WTC11 (cell line): ENCODE results near the gene XIRP2. TPM values are rescaled to one million over a fixed set of nuclear protein-coding genes. Genes with fewer than 3 reads are reported as not detected.
A peak's percentile ranks its signal among the peaks of the same experiment; 100 is the strongest.

Experiments used
- ATAC-seq: fragments of 200-7000 bp; cut with Tn5 transposase; 2 replicates; pipeline ENCODE4 v1.10.0; 2021; ENCODE audit warnings: mild to moderate bottlenecking, moderate library complexity
- CTCF ChIA-PET: fragments of 300-600 bp; sonication (Branson Sonifier 250); formaldehyde crosslinking; loops from one replicate; lab custom pipeline; 2021; ENCODE audit warnings: antibody characterized with exemption; lab: Charles Lee
- POLR2A ChIA-PET: fragments of 350-600 bp; sonication (Branson Sonifier 250); formaldehyde crosslinking; loops from one replicate; lab custom pipeline; 2021; ENCODE audit warnings: antibody characterized with exemption; lab: Charles Lee
- DNase-seq: peaks from one replicate; pipeline ENCODE4 v3.0.0; 2021; ENCODE audit warnings: low spot score
- H3K27ac Mint-ChIP-seq: 2 replicates; pipeline ENCODE4 v1.8.0; 2021; ENCODE audit warnings: mixed read lengths
- H3K27me3 Mint-ChIP-seq: 2 replicates; pipeline ENCODE4 v1.8.0; 2021; ENCODE audit warnings: low read depth, mild to moderate bottlenecking, moderate library complexity, mixed read lengths
- H3K36me3 Mint-ChIP-seq: 2 replicates; pipeline ENCODE4 v1.8.0; 2021; ENCODE audit warnings: mixed read lengths
- H3K4me1 Mint-ChIP-seq: 2 replicates; pipeline ENCODE4 v1.8.0; 2022; ENCODE audit warnings: mixed read lengths
- H3K4me3 Mint-ChIP-seq: 2 replicates; pipeline ENCODE4 v1.8.0; 2021; ENCODE audit warnings: mild to moderate bottlenecking, moderate library complexity, mixed read lengths
- H3K9me3 Mint-ChIP-seq: 2 replicates; pipeline ENCODE4 v1.8.0; 2021; ENCODE audit warnings: mixed read lengths
- CREB1 ChIP-seq: sonication (generic); formaldehyde crosslinking; IDR thresholded peaks from 2 replicates; pipeline ENCODE4 v1.8.0; 2023; ENCODE audit warnings: mild to moderate bottlenecking, missing genetic modification reagents
- ESRRA ChIP-seq: sonication (generic); formaldehyde crosslinking; IDR thresholded peaks from 2 replicates; pipeline ENCODE4 v1.8.1; 2022; ENCODE audit warnings: mild to moderate bottlenecking, missing genetic modification reagents, borderline replicate concordance
- FOXK1 ChIP-seq: sonication (generic); formaldehyde crosslinking; IDR thresholded peaks from 2 replicates; pipeline ENCODE4 v1.8.0; 2022; ENCODE audit warnings: mild to moderate bottlenecking, moderate library complexity, missing genetic modification reagents
- FOXP1 ChIP-seq: sonication (generic); formaldehyde crosslinking; IDR thresholded peaks from 2 replicates; pipeline ENCODE4 v1.8.0; 2022; ENCODE audit warnings: missing genetic modification reagents, mild to moderate bottlenecking, moderate library complexity, borderline replicate concordance
- GABPB1 ChIP-seq: sonication (generic); formaldehyde crosslinking; IDR thresholded peaks from 2 replicates; pipeline ENCODE4 v1.8.1; 2023; ENCODE audit warnings: mild to moderate bottlenecking, missing genetic modification reagents
- GRHL2 ChIP-seq: fragments of 250-450 bp; sonication (Bioruptor Pico); IDR thresholded peaks from 2 replicates; pipeline ENCODE4 v1.8.0; 2022; ENCODE audit warnings: mild to moderate bottlenecking, moderate library complexity; ENCODE audit not compliant: insufficient replicate concordance, severe bottlenecking
- IRF2 ChIP-seq: sonication (generic); formaldehyde crosslinking; IDR thresholded peaks from 2 replicates; pipeline ENCODE4 v1.8.0; 2022; ENCODE audit warnings: low read depth, missing genetic modification reagents, borderline replicate concordance
- JAZF1 ChIP-seq: fragments of 250-450 bp; sonication (Bioruptor Pico); IDR thresholded peaks from 2 replicates; pipeline ENCODE4 v1.9.0; 2021; ENCODE audit warnings: moderate library complexity, mild to moderate bottlenecking, inconsistent platforms
- JUN ChIP-seq: sonication (generic); formaldehyde crosslinking; IDR thresholded peaks from 2 replicates; pipeline ENCODE4 v1.8.0; 2023; ENCODE audit warnings: mild to moderate bottlenecking, missing genetic modification reagents
- KAT7 ChIP-seq: sonication (generic); formaldehyde crosslinking; IDR thresholded peaks from 2 replicates; pipeline ENCODE4 v1.8.1; 2023; ENCODE audit warnings: missing genetic modification reagents, mild to moderate bottlenecking, borderline replicate concordance
- MAX ChIP-seq: sonication (generic); formaldehyde crosslinking; IDR thresholded peaks from 2 replicates; pipeline ENCODE4 v1.8.0; 2022; ENCODE audit warnings: mild to moderate bottlenecking, missing genetic modification reagents
- MYBL2 ChIP-seq: sonication (generic); formaldehyde crosslinking; IDR thresholded peaks from 2 replicates; pipeline ENCODE4 v1.8.1; 2023; ENCODE audit warnings: mild to moderate bottlenecking, moderate library complexity, missing genetic modification reagents
- NFE2L1 ChIP-seq: sonication (generic); formaldehyde crosslinking; IDR thresholded peaks from 2 replicates; pipeline ENCODE4 v1.8.1; 2023; ENCODE audit warnings: missing genetic modification reagents
- NR2C2 ChIP-seq: sonication (generic); formaldehyde crosslinking; IDR thresholded peaks from 2 replicates; pipeline ENCODE4 v1.8.0; 2022; ENCODE audit warnings: mild to moderate bottlenecking, missing genetic modification reagents
- SMAD3 ChIP-seq: sonication (generic); formaldehyde crosslinking; IDR thresholded peaks from 2 replicates; pipeline ENCODE4 v1.8.0; 2022; ENCODE audit warnings: missing genetic modification reagents, mild to moderate bottlenecking, borderline replicate concordance
- SMAD4 ChIP-seq: sonication (generic); formaldehyde crosslinking; IDR thresholded peaks from 2 replicates; pipeline ENCODE4 v1.8.0; 2022; ENCODE audit warnings: mild to moderate bottlenecking, missing genetic modification reagents
- TCF7 ChIP-seq: sonication (generic); formaldehyde crosslinking; IDR thresholded peaks from 2 replicates; pipeline ENCODE4 v1.8.0; 2022; ENCODE audit warnings: mild to moderate bottlenecking, low read depth, missing genetic modification reagents, moderate library complexity
- TEAD4 ChIP-seq: sonication (generic); formaldehyde crosslinking; IDR thresholded peaks from 2 replicates; pipeline ENCODE4 v1.8.0; 2022; ENCODE audit warnings: mild to moderate bottlenecking, missing genetic modification reagents
- ZNF138 ChIP-seq: sonication (generic); formaldehyde crosslinking; conservative IDR thresholded peaks from 2 replicates; pipeline ENCODE4 v1.8.1; 2022; ENCODE audit warnings: mild to moderate bottlenecking, moderate library complexity, missing genetic modification reagents
- ZNF219 ChIP-seq: sonication (generic); formaldehyde crosslinking; IDR thresholded peaks from 2 replicates; pipeline ENCODE4 v1.8.0; 2023; ENCODE audit warnings: missing genetic modification reagents, mild to moderate bottlenecking, borderline replicate concordance
- ZNF232 ChIP-seq: sonication (generic); formaldehyde crosslinking; IDR thresholded peaks from 2 replicates; pipeline ENCODE4 v1.8.0; 2022; ENCODE audit warnings: mild to moderate bottlenecking, missing genetic modification reagents
- ZNF416 ChIP-seq: fragments of 250-450 bp; sonication (Bioruptor Pico); IDR thresholded peaks from 2 replicates; pipeline ENCODE4 v1.9.0; 2021; ENCODE audit warnings: mild to moderate bottlenecking, inconsistent platforms
- ZNF423 ChIP-seq: fragments of 250-450 bp; sonication (Bioruptor Pico); IDR thresholded peaks from 2 replicates; pipeline ENCODE4 v2.1.2; 2022; ENCODE audit warnings: mild to moderate bottlenecking, moderate library complexity
- total RNA-seq: library from RNA; stranded (reverse); gene quantifications from 3 replicates; pipeline ENCODE4 v1.2.3, GENCODE V29; 2021
- TF ChIP-seq, protein P1 (sequence below): sonication (generic); formaldehyde crosslinking; IDR thresholded peaks from 2 replicates; pipeline ENCODE4 v1.8.0; 2022; ENCODE audit warnings: missing genetic modification reagents
- TF ChIP-seq, protein P2 (sequence below): fragments of 250-450 bp; sonication (Bioruptor Pico); IDR thresholded peaks from 2 replicates; pipeline ENCODE4 v1.9.0; 2021; ENCODE audit warnings: moderate library complexity, mild to moderate bottlenecking, inconsistent platforms, borderline replicate concordance
- TF ChIP-seq, protein P3 (sequence below): fragments of 250-450 bp; sonication (Bioruptor Pico); conservative IDR thresholded peaks from 2 replicates; pipeline ENCODE4 v1.9.0; 2021; ENCODE audit warnings: mild to moderate bottlenecking
- TF ChIP-seq, protein P4 (sequence below): sonication (generic); formaldehyde crosslinking; IDR thresholded peaks from 2 replicates; pipeline ENCODE4 v1.8.0; 2023; ENCODE audit warnings: missing genetic modification reagents

The XIRP2 gene
- total RNA-seq, 1 experiment from 2014 or later = 0.87 TPM

DNA sequence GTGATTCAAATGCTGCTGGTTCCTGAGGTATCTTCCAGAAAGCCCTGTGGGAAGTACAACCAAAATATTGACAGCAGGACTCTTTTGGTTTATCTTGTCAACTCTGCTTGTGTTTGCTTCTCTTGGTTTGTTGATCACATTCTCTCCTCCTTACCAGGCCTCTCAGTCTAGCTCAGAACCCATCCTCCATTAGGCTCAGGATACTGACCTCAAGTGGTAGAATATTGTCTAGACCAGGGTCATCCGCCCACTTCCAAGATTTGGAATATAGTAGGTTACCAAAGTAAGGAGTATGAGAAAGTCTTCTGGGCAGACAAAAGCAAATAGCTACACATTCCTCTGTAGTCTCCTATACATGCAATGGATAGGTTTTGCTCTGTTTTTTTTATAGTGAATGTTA is 56.6 kb downstream of the XIRP2 start:
- Mint-ChIP-seq H3K36me3 (peaks cover 7% of the 10 kb centered on the region), H3K27me3 (no peaks in the 10 kb centered on the region), H3K4me3 (no peak overlapping the region), H3K4me1 (no peaks in the 10 kb centered on the region), H3K9me3 (peaks cover 30% of the 10 kb centered on the region), H3K27ac (no peak overlapping the region)
- no peak for DNase-seq
- ChIA-PET CTCF (interaction anchor here (0.5 to 1.2 kb wide), 4 partner anchors 16 to 483 kb away, joined by 3 to 7 read pairs (median 5); no protein-coding TSS in a partner anchor), POLR2A (no interaction called here)
- no peak for TF ChIP-seq FOXP1 (CRISPR knock-in tag)
- TF ChIP-seq GABPB1 (CRISPR knock-in tag) = no peak
- no peak for TF ChIP-seq ZNF232 (CRISPR knock-in tag)
- TF ChIP-seq SMAD3 (CRISPR knock-in tag) = no peak
- TF ChIP-seq IRF2 (CRISPR knock-in tag) = no peak
- TF ChIP-seq SMAD4 = no peak
- no peak for TF ChIP-seq TEAD4
- TF ChIP-seq JUN = no peak
- TF ChIP-seq ZNF416 (CRISPR knock-in tag) = no peak
- TF ChIP-seq, protein P1, sequence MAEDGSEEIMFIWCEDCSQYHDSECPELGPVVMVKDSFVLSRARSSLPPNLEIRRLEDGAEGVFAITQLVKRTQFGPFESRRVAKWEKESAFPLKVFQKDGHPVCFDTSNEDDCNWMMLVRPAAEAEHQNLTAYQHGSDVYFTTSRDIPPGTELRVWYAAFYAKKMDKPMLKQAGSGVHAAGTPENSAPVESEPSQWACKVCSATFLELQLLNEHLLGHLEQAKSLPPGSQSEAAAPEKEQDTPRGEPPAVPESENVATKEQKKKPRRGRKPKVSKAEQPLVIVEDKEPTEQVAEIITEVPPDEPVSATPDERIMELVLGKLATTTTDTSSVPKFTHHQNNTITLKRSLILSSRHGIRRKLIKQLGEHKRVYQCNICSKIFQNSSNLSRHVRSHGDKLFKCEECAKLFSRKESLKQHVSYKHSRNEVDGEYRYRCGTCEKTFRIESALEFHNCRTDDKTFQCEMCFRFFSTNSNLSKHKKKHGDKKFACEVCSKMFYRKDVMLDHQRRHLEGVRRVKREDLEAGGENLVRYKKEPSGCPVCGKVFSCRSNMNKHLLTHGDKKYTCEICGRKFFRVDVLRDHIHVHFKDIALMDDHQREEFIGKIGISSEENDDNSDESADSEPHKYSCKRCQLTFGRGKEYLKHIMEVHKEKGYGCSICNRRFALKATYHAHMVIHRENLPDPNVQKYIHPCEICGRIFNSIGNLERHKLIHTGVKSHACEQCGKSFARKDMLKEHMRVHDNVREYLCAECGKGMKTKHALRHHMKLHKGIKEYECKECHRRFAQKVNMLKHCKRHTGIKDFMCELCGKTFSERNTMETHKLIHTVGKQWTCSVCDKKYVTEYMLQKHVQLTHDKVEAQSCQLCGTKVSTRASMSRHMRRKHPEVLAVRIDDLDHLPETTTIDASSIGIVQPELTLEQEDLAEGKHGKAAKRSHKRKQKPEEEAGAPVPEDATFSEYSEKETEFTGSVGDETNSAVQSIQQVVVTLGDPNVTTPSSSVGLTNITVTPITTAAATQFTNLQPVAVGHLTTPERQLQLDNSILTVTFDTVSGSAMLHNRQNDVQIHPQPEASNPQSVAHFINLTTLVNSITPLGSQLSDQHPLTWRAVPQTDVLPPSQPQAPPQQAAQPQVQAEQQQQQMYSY = no peak
- no peak for TF ChIP-seq TCF7 (CRISPR knock-in tag)
- no peak for TF ChIP-seq JAZF1 (CRISPR knock-in tag)
- no peak for TF ChIP-seq ESRRA
- TF ChIP-seq, protein P2, sequence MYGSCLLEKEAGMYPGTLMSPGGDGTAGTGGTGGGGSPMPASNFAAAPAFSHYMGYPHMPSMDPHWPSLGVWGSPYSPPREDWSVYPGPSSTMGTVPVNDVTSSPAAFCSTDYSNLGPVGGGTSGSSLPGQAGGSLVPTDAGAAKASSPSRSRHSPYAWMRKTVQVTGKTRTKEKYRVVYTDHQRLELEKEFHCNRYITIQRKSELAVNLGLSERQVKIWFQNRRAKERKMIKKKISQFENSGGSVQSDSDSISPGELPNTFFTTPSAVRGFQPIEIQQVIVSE (CRISPR knock-in tag) = no peak
- no peak for TF ChIP-seq ZNF423 (CRISPR knock-in tag)
- no peak for TF ChIP-seq MAX (CRISPR knock-in tag)
- TF ChIP-seq GRHL2 (CRISPR knock-in tag) = no peak
- TF ChIP-seq, protein P3, sequence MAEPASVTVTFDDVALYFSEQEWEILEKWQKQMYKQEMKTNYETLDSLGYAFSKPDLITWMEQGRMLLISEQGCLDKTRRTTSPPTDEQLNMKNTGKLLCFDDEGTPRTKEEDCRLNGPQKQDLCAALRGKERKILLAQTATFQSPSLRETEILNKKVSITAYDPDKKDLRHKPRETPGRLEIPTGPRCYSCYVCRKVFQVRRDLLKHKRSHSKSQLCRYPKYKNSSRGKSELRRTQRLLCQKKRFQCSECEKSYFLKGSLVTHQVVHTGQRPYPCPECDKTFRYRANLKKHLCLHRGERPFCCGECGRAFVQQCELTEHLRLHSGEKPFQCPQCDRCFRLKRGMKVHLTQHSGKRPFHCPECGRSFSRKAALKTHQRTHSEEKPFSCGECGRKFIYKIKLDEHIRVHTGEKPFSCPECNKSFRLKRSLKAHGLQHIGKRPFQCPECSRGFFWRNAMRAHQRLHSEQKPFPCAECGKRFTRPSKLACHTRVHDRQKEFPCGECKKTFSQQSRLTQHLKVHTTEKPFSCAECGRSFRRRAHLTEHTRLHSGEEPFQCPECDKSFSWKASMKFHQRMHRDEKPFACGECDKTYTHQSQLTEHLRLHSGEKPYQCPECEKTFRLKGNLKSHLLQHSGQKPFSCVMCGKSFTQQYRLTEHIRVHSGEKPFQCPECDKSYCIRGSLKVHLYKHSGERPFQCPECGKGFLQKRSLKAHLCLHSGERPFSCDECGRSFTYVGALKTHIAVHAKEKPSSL (CRISPR knock-in tag) = no peak
- TF ChIP-seq ZNF138 (CRISPR knock-in tag) = no peak
- TF ChIP-seq KAT7 (CRISPR knock-in tag) = no peak
- peak; percentile 81 for ATAC-seq

- ATAC-seq (peak; percentile 17; the same call in 1 of the 2 replicates), DNase-seq (no peak)
- no peaks in the 10 kb centered on the region for H3K36me3 Mint-ChIP-seq
- CTCF ChIA-PET = no interaction called here
- H3K4me1 Mint-ChIP-seq = peaks cover 38% of the 10 kb centered on the region
- no peak overlapping the region for H3K4me3 Mint-ChIP-seq
- peaks cover 5% of the 10 kb centered on the region for H3K9me3 Mint-ChIP-seq
- no peaks in the 10 kb centered on the region for H3K27me3 Mint-ChIP-seq
- peak overlapping the region; percentile 84 for H3K27ac Mint-ChIP-seq
- POLR2A ChIA-PET = no interaction called here
- TF ChIP-seq, protein P4, sequence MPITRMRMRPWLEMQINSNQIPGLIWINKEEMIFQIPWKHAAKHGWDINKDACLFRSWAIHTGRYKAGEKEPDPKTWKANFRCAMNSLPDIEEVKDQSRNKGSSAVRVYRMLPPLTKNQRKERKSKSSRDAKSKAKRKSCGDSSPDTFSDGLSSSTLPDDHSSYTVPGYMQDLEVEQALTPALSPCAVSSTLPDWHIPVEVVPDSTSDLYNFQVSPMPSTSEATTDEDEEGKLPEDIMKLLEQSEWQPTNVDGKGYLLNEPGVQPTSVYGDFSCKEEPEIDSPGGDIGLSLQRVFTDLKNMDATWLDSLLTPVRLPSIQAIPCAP (CRISPR knock-in tag) = no peak
- TF ChIP-seq ZNF416 (CRISPR knock-in tag) (no peak), ZNF138 (CRISPR knock-in tag) (no peak), ZNF219 (CRISPR knock-in tag) (no peak), MYBL2 (CRISPR knock-in tag) (no peak), CREB1 (no peak), FOXK1 (CRISPR knock-in tag) (no peak), NR2C2 (CRISPR knock-in tag) (no peak), NFE2L1 (no peak)
- TF ChIP-seq, protein P1 = no peak
These were observed 69.4 kb downstream of the XIRP2 start for GRCh38 chr2:166957686-166958085.
